Central memory CD8-positive, alpha-beta T cell (primary cell): ENCODE data around the gene SLC6A6.

Experiments
- ATAC-seq: fragments of 150-1000 bp; cut with Tn5 transposase; replicated peaks from 2 replicates; pipeline ENCODE4 v1.10.0; 2022; ENCODE audit warnings: mild to moderate bottlenecking, moderate FRiP score, moderate number of reproducible peaks; ENCODE audit not compliant: poor library complexity, severe bottlenecking; ENCODE audit errors: extremely low read depth
- DNase-seq, 2 donors: peaks; one replicate each; pipeline ENCODE4 v3.0.0; 2021; ENCODE audit warnings: low spot score in 2 of 2
- H3K27ac Mint-ChIP-seq: one replicate; pipeline ENCODE4 v1.8.0; 2022; ENCODE audit warnings: low read depth, mild to moderate bottlenecking, moderate library complexity, mixed read lengths
- H3K27me3 Mint-ChIP-seq: one replicate; pipeline ENCODE4 v1.8.0; 2022; ENCODE audit warnings: mixed read lengths
- H3K36me3 Mint-ChIP-seq: one replicate; pipeline ENCODE4 v1.8.0; 2022; ENCODE audit warnings: mild to moderate bottlenecking, moderate library complexity, mixed read lengths; ENCODE audit not compliant: insufficient read depth
- H3K4me1 Mint-ChIP-seq: one replicate; pipeline ENCODE4 v1.8.0; 2022; ENCODE audit warnings: mixed read lengths
- H3K4me3 Mint-ChIP-seq: one replicate; pipeline ENCODE4 v1.8.0; 2022; ENCODE audit warnings: mild to moderate bottlenecking, moderate library complexity, mixed read lengths
- H3K9me3 Mint-ChIP-seq: one replicate; pipeline ENCODE4 v1.8.0; 2022; ENCODE audit warnings: mixed read lengths

SLC6A6 gene

GRCh38 chr3:14439501-14440167 is 37.2 kb downstream of the SLC6A6 start:
- DNase-seq, result no peak
- peaks cover 6% of the 10 kb centered on the region for H3K36me3 Mint-ChIP-seq
- peak overlapping the region; percentile 81 for H3K27ac Mint-ChIP-seq
- no peaks in the 10 kb centered on the region for H3K9me3 Mint-ChIP-seq
- no peak for ATAC-seq
- peaks cover 47% of the 10 kb centered on the region for H3K4me1 Mint-ChIP-seq
- no peaks in the 10 kb centered on the region for H3K27me3 Mint-ChIP-seq
- no peak overlapping the region for H3K4me3 Mint-ChIP-seq

GRCh38 chr3:14440168-14440518 is 37.7 kb downstream of the SLC6A6 start:
- Mint-ChIP-seq H3K36me3 (peaks cover 5% of the 10 kb centered on the region), H3K4me1 (peaks cover 42% of the 10 kb centered on the region), H3K27ac (peak overlapping the region; percentile 81), H3K9me3 (no peaks in the 10 kb centered on the region), H3K27me3 (no peaks in the 10 kb centered on the region), H3K4me3 (no peak overlapping the region)
- ATAC-seq (no peak), DNase-seq (no peak)

- Mint-ChIP-seq H3K4me3 (no peak overlapping the region), H3K36me3 (peaks cover 7% of the 10 kb centered on the region), H3K27ac (peak overlapping the region; percentile 81), H3K4me1 (peaks cover 36% of the 10 kb centered on the region), H3K27me3 (no peaks in the 10 kb centered on the region), H3K9me3 (no peaks in the 10 kb centered on the region)
- DNase-seq, result no peak
- no peak for ATAC-seq
Measured at GRCh38 chr3:14440531-14441239, 38.3 kb downstream of the SLC6A6 start.

DNA sequence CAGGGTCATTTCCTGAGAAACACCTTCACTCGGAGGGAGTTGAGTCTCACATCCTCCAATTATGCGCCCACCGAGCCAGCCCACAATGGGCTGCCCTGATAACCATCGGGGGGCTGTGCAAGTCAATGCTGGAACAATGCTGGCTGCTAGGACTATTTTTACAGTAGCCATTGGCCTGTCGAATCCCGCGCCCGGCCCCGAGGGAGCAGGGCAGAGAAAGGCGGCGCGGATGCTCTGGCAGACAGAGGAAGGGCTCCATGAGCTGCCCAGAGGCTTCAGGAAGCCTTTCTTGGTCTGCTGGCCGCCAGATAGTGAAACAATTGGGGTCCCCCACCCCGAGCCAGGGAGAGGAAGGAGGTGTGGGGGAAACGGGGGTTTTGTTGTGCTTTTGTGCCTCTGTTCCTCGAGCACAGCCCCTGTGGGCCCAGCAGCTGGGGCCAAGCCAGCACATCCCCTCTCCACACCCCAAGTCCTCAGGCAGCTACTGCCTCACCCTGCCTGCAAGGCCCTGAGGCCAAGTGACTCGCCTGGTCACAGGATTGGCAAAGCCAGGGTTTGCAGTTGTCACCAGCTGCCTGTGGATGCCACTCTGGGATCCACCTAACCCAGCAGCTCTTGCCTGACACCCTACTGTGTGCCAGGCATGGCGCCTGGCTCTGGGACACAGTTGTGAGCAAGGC is 39.0 kb downstream of the SLC6A6 start:
- Mint-ChIP-seq H3K27ac (no peak overlapping the region), H3K4me1 (peaks cover 33% of the 10 kb centered on the region), H3K27me3 (no peaks in the 10 kb centered on the region), H3K36me3 (peaks cover 11% of the 10 kb centered on the region), H3K4me3 (no peak overlapping the region), H3K9me3 (no peaks in the 10 kb centered on the region)
- no peak for ATAC-seq
- no peak for DNase-seq

GRCh38 chr3:14441920-14442300 is 39.5 kb downstream of the SLC6A6 start:
- H3K36me3 Mint-ChIP-seq, result peaks cover 11% of the 10 kb centered on the region
- H3K4me3 Mint-ChIP-seq, result no peak overlapping the region
- H3K27ac Mint-ChIP-seq, result no peak overlapping the region
- DNase-seq (no peak), ATAC-seq (no peak)
- H3K27me3 Mint-ChIP-seq, result no peaks in the 10 kb centered on the region
- peaks cover 27% of the 10 kb centered on the region for H3K4me1 Mint-ChIP-seq
- H3K9me3 Mint-ChIP-seq, result no peaks in the 10 kb centered on the region

- H3K27ac Mint-ChIP-seq, result no peak overlapping the region
Measured at GRCh38 chr3:14444380-14444779, 42.0 kb downstream of the SLC6A6 start.

GRCh38 chr3:14445773-14446172 is 43.4 kb downstream of the SLC6A6 start:
- peaks cover 5% of the 10 kb centered on the region for H3K4me1 Mint-ChIP-seq
- no peak for ATAC-seq
- H3K4me3 Mint-ChIP-seq, result no peak overlapping the region
- H3K27me3 Mint-ChIP-seq, result no peaks in the 10 kb centered on the region
- H3K27ac Mint-ChIP-seq, result peak overlapping the region; percentile 29
- DNase-seq, result no peak
- no peaks in the 10 kb centered on the region for H3K9me3 Mint-ChIP-seq
- H3K36me3 Mint-ChIP-seq, result peaks cover 21% of the 10 kb centered on the region

More at GRCh38 chr3:14444380-14444779, 42.0 kb downstream of the SLC6A6 start:
- no peak for ATAC-seq
- peaks cover 22% of the 10 kb centered on the region for H3K36me3 Mint-ChIP-seq
- no peak overlapping the region for H3K4me3 Mint-ChIP-seq
- H3K9me3 Mint-ChIP-seq, result no peaks in the 10 kb centered on the region
- peaks cover 16% of the 10 kb centered on the region for H3K4me1 Mint-ChIP-seq
- no peaks in the 10 kb centered on the region for H3K27me3 Mint-ChIP-seq
- no peak for DNase-seq

GRCh38 chr3:14446988-14447570 is 44.7 kb downstream of the SLC6A6 start:
- ATAC-seq (no peak), DNase-seq (no peak)
- peaks cover 26% of the 10 kb centered on the region for H3K36me3 Mint-ChIP-seq
- no peaks in the 10 kb centered on the region for H3K4me1 Mint-ChIP-seq
- no peak overlapping the region for H3K27ac Mint-ChIP-seq
- no peak overlapping the region for H3K4me3 Mint-ChIP-seq
- H3K27me3 Mint-ChIP-seq, result no peaks in the 10 kb centered on the region
- H3K9me3 Mint-ChIP-seq, result no peaks in the 10 kb centered on the region

DNA sequence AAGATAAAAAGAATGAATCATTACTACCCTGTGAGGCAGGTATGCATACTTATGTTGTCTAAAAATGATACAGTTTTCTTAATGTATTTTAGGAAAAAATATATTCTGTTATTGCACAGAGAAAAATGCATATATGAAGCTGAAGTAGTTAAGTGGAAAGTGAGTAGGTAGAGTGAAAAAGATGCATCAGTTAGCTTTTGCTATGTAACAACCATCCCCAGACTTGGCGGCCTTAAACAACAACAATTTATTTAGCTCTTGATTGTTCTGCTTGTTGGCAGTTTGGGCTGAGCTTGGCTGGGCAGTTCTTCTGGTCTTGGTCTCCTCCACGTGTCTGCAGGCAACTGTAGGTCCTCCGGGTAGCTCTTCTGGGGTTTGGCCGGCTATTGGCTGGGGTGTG is 45.7 kb downstream of the SLC6A6 start:
- Mint-ChIP-seq H3K4me3 (no peak overlapping the region), H3K4me1 (no peaks in the 10 kb centered on the region), H3K27me3 (no peaks in the 10 kb centered on the region), H3K27ac (no peak overlapping the region), H3K9me3 (no peaks in the 10 kb centered on the region), H3K36me3 (peaks cover 28% of the 10 kb centered on the region)
- ATAC-seq (no peak), DNase-seq (no peak)

DNA sequence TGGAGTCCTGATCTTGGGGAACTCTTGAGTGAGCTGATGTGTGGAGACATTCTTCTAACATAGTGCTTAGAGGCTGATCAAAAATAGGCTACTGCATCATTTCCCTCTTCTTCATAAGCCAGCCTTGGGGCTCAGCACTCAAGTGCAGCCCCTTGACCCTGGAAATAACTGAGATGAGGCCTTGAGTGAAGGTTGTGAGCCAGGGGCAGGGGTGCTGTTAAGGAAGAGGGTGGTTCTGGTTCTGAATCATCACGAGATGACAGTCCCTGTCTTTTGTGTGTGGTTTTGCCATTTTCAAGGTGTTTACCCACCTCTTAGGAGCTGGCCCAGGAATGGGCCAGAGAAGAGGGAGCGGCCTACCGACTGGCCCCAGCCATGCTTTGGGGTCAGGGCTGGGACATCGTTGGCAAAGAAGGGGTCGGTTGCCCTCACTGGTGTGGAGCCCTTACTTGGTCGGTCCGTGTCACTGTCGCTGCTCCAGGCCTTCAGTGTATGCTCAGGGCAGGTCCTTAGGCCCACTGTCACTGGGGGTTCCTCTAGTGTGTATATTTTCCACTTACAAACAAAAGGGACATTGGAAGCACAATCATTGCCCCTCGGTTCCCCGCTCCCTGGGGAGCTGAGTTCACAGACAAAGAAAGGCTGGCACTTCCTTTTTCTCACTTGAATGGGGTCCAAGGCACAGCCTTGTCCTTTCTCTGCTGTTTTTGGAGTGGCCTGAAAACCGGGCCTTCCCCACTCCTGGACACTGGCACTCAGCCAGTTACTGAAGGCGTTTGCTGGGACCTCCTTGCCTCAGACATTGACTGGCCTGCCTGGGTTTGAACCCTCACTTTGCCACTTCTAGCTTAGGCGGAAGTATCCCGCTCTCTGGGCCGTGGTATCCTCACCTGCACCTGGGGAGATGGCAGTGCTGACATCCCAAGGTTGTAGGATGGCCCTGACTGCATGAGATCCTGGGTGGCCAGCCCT is 46.6 kb downstream of the SLC6A6 start:
- H3K4me3 Mint-ChIP-seq, result no peak overlapping the region

GRCh38 chr3:14450506-14450905 is 48.1 kb downstream of the SLC6A6 start:
- Mint-ChIP-seq H3K36me3 (peaks cover 27% of the 10 kb centered on the region), H3K27me3 (no peaks in the 10 kb centered on the region), H3K4me1 (peaks cover 10% of the 10 kb centered on the region), H3K9me3 (no peaks in the 10 kb centered on the region), H3K27ac (peak overlapping the region; percentile 15), H3K4me3 (no peak overlapping the region)
- ATAC-seq, result no peak
- no peak for DNase-seq

More for the DNA sequence above, 46.6 kb downstream of the SLC6A6 start:
- peaks cover 5% of the 10 kb centered on the region for H3K4me1 Mint-ChIP-seq
- H3K36me3 Mint-ChIP-seq, result peaks cover 29% of the 10 kb centered on the region
- no peaks in the 10 kb centered on the region for H3K27me3 Mint-ChIP-seq
- H3K27ac Mint-ChIP-seq, result no peak overlapping the region
- ATAC-seq (no peak), DNase-seq (no peak)
- H3K9me3 Mint-ChIP-seq, result no peaks in the 10 kb centered on the region
